ENCODE results near the gene FBXO5.
"Not testable (repeated sequence)": the region's sequence is repeated elsewhere in the genome, so short reads cannot be mapped to it uniquely, and the experiment has no call there.

The FBXO5 gene

GRCh38 chr6:152985300-152985699 is 2.5 kb upstream of the FBXO5 start:
- not testable (repeated sequence) for DNase-seq

- no peak for DNase-seq
Measured at GRCh38 chr6:152984513-152984872, 1.7 kb upstream of the FBXO5 start.

- peak; percentile 98 for DNase-seq
Measured at GRCh38 chr6:152983637-152984512, 1.0 kb upstream of the FBXO5 start.

GRCh38 chr6:152981989-152982903 is 595 bp downstream of the FBXO5 start:
- DNase-seq: no peak

- no peak for DNase-seq
Measured at GRCh38 chr6:152981219-152981618, 1.6 kb downstream of the FBXO5 start.

GRCh38 chr6:152980656-152981055 is 2.2 kb downstream of the FBXO5 start:
- DNase-seq: no peak

- DNase-seq: no peak
Measured at GRCh38 chr6:152979116-152979515, 3.7 kb downstream of the FBXO5 start.

GRCh38 chr6:152978058-152978457 is 4.8 kb downstream of the FBXO5 start:
- DNase-seq: no peak

GRCh38 chr6:152977556-152977955 is 5.3 kb downstream of the FBXO5 start:
- no peak for DNase-seq

- no peak for DNase-seq
Measured at GRCh38 chr6:152976749-152977148, 6.1 kb downstream of the FBXO5 start.

- DNase-seq: no peak
Measured at GRCh38 chr6:152975204-152975915, 7.5 kb downstream of the FBXO5 start.

GRCh38 chr6:152973916-152974315 is 8.9 kb downstream of the FBXO5 start:
- no peak for DNase-seq

- DNase-seq: no peak
Measured at GRCh38 chr6:152969688-152970418, 13.0 kb downstream of the FBXO5 start.

- not testable (repeated sequence) for DNase-seq
Measured at GRCh38 chr6:152966168-152966894, 16.5 kb downstream of the FBXO5 start.

GRCh38 chr6:152959333-152959732 is 23.5 kb downstream of the FBXO5 start:
- DNase-seq: no peak

GRCh38 chr6:152957796-152958195 is 25.0 kb downstream of the FBXO5 start:
- DNase-seq: no peak

- no peak for DNase-seq
Measured at GRCh38 chr6:152954443-152954842, 28.4 kb downstream of the FBXO5 start.

GRCh38 chr6:152952866-152953509 is 29.9 kb downstream of the FBXO5 start:
- DNase-seq: no peak

GRCh38 chr6:152952045-152952444 is 30.8 kb downstream of the FBXO5 start:
- no peak for DNase-seq

GRCh38 chr6:152950240-152950639 is 32.6 kb downstream of the FBXO5 start:
- DNase-seq: no peak

- DNase-seq: peak; percentile 20
Measured at GRCh38 chr6:152948150-152948768, 34.6 kb downstream of the FBXO5 start.
